Measurements from ENCODE around the gene HHAT. TPM values are rescaled to one million over a fixed set of nuclear protein-coding genes. Genes with fewer than 3 reads are reported as not detected.

HHAT gene
- total RNA-seq, 2 donors from 2014 or later, result 1.6 to 2.0 TPM

GRCh38 chr1:210541680-210542358 lies 213.1 kb downstream of the HHAT start:
- H3K4me3 ChIP-seq, result no peak overlapping the region
- H3K27ac ChIP-seq, result no peak overlapping the region
- no peaks in the 10 kb centered on the region for H3K4me1 ChIP-seq
- no peaks in the 10 kb centered on the region for H3K27me3 ChIP-seq
- H3K9me3 ChIP-seq, result no peaks in the 10 kb centered on the region
- TF ChIP-seq CTCF (IDR thresholded peaks at IDR 0.05), result no peak
- DNase-seq (ENCODE audit: low spot score), result no peak
- H3K36me3 ChIP-seq, result no peaks in the 10 kb centered on the region

- no peak for DNase-seq (ENCODE audit: low spot score)
- Histone ChIP-seq H3K4me3 (no peak overlapping the region), H3K9me3 (no peaks in the 10 kb centered on the region), H3K36me3 (no peaks in the 10 kb centered on the region), H3K4me1 (no peaks in the 10 kb centered on the region), H3K27me3 (no peaks in the 10 kb centered on the region), H3K27ac (no peak overlapping the region)
- TF ChIP-seq CTCF (IDR thresholded peaks at IDR 0.05), result no peak
These were observed 223.2 kb downstream of the HHAT start for GRCh38 chr1:210551899-210552298.

- H3K27me3 ChIP-seq, result no peaks in the 10 kb centered on the region
- no peaks in the 10 kb centered on the region for H3K9me3 ChIP-seq
- no peak overlapping the region for H3K27ac ChIP-seq
- H3K4me3 ChIP-seq, result no peak overlapping the region
- no peaks in the 10 kb centered on the region for H3K36me3 ChIP-seq
- H3K4me1 ChIP-seq, result peaks cover 0 to 7% of the 10 kb centered on the region in 2 donors
- TF ChIP-seq CTCF (IDR thresholded peaks at IDR 0.05), result no peak
- DNase-seq (ENCODE audit: low spot score), result no peak
These were observed 225.0 kb downstream of the HHAT start for GRCh38 chr1:210553711-210554110.

GRCh38 chr1:210554382-210554781 lies 225.7 kb downstream of the HHAT start:
- Histone ChIP-seq H3K4me3 (no peak overlapping the region), H3K9me3 (no peaks in the 10 kb centered on the region), H3K4me1 (peaks cover 0 to 8% of the 10 kb centered on the region in 2 donors), H3K36me3 (no peaks in the 10 kb centered on the region), H3K27ac (no peak overlapping the region), H3K27me3 (no peaks in the 10 kb centered on the region)
- TF ChIP-seq CTCF (IDR thresholded peaks at IDR 0.05), result no peak
- DNase-seq (ENCODE audit: low spot score), result no peak

GRCh38 chr1:210556475-210556874 lies 227.8 kb downstream of the HHAT start:
- Histone ChIP-seq H3K36me3 (no peaks in the 10 kb centered on the region), H3K4me3 (no peak overlapping the region), H3K27ac (no peak overlapping the region), H3K4me1 (peaks cover 0 to 8% of the 10 kb centered on the region in 2 donors), H3K27me3 (no peaks in the 10 kb centered on the region), H3K9me3 (no peaks in the 10 kb centered on the region)
- TF ChIP-seq CTCF (IDR thresholded peaks at IDR 0.05), result no peak
- DNase-seq (ENCODE audit: low spot score), result no peak

Data from right atrium auricular region (tissue), 2 donors.